ENCODE data around the gene MGLL.

MGLL gene

GRCh38 chr3:127738192-127738840 is 84.0 kb downstream of the MGLL start:
- no peak for DNase-seq

GRCh38 chr3:127736801-127737539 is 85.3 kb downstream of the MGLL start:
- no peak for DNase-seq

GRCh38 chr3:127735767-127736693 is 86.3 kb downstream of the MGLL start:
- no peak for DNase-seq

DNA sequence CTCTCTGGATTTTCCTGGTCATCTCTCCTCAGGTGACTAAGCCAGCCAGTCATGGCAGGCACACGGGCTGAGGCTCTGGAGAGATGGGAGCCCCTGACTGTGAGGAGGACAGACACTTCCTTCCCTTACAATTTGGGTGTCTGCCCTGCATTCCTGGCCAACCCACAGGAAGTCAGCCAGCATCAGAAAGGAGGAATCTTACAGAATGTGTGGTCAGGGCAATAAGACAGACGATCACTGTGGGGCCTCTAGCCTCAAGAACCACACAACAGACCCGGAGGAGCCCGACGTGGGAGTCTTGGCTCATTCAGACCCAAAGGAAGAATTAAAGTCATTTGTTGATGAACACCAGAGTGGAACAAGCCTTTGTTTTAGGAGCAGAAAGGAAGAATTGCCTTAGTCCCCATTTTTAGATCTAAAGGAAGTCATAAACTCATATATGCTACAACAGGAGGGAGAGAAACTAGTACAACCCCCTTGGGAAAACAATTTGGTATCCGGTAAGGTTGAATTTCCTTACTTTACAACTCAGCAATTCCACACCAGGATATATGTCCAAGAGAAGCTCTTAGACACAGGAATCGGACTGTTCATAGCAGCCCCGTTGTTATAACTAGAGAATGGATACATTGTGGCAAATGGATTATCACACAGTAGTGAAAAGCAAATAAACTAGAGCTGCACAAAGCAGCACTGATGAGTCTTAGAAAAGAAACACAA is 87.4 kb downstream of the MGLL start:
- DNase-seq = no peak

DNA sequence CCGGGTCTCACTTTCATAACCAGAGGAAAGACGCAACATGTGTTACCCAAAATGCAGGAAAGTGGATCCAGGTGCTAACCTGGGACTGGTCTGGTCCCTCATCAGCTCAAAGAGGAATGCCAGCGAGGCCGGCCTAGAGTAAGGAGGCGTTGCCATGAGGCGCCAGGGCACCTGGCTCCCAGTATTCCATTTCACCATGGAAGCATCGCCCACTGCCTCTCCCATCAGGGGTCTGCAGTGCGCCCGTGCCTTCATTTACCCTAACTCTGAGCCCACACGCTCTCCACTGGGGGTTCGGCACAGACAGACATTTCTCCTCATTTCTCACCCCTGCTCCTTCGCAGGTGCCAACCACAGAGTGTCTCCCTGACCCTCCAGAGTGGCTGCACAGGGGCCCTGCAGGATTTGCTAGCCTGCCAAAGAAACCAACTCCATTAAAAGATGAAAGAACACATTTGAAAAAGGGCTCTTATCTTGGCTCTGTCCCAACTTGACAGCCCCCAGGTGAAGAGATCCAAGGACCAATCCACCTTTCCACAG is 88.1 kb downstream of the MGLL start:
- DNase-seq = no peak

- DNase-seq = no peak
These were observed 88.5 kb downstream of the MGLL start for GRCh38 chr3:127733781-127734180.

DNA sequence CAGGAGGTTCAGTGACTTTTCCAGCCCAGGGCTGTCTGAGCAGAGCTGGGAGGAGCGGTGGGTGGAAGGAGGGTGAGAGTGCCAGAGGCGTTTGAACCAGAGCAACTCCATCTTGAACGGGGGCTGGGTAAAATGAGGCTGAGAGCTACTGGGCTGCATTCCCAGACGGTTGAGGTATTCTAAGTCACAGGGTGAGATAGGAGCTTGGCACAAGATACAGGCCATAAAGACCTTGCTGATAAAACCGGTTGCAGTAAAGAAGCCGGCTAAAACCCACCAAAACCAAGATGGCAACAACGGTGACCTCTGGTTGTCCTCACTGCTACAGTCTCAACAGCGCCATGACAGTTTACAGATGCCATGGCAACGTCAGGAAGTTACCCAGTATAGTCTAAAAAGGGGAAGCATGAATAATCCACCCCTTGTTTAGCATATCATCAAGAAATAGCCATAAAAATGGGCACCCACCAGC is 89.4 kb downstream of the MGLL start:
- DNase-seq = no peak

DNA sequence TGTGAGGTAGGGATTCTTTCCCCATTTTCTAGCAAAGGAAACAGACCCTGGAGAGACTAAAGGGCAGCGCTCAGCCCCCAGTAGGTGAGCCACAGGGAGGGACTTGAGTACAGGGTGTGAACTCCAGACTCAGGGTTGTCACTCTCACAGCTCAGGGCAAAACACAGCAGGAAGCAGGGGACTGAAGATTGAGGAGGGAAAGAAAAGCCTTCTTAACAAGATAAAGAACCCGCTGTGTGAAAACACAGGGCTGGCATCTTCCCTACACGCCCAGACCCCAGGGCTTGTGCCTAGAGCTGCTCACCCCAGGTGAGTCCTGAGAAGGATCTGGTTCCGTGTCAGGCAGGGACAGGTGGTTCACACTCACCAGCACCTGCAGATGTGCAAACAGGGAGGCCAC is 90.0 kb downstream of the MGLL start:
- no peak for DNase-seq

DNA sequence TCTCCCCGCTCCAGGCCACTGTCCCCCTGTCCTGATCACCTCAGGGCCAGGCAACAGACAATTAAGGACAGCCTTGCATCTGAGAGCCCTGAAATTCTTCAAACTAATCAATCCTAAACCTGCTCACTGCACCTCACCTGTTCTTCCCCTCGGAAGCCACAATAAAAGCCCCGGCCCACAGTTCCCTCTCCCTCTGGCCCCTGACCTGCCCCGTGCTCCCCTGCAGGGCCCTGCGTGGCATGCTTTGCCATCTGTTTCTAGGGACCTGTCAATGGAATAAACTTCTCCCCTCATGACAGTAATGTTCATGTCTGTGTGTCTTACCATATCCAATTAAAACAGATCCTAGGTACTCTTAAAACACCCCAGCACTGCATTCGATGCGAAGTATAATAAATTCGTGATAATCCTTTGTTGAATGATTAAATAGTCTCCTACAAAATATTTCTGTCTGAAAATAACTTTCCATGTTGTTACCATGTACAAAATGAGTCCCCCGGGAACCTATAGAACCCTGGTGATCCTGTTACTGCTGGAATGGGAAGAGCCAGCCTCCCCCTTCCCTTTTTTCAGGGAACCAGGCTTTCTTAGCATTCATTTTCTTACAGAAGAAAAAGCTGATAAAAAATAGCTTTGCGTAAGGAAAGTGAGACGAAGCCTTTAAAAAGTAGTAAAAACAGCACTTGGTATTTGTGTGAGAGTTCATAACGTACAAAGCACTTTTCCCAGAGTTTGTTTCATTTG is 90.6 kb downstream of the MGLL start:
- no peak for DNase-seq

- no peak for DNase-seq
These were observed 91.5 kb downstream of the MGLL start for GRCh38 chr3:127730666-127731295.

- no peak for DNase-seq
These were observed 92.1 kb downstream of the MGLL start for GRCh38 chr3:127730171-127730570.

- DNase-seq = no peak
These were observed 92.7 kb downstream of the MGLL start for GRCh38 chr3:127729556-127730056.

GRCh38 chr3:127728417-127729015 is 93.8 kb downstream of the MGLL start:
- DNase-seq = no peak

- DNase-seq = no peak
These were observed 95.4 kb downstream of the MGLL start for GRCh38 chr3:127726894-127727293.

- DNase-seq = no peak
These were observed 99.2 kb downstream of the MGLL start for GRCh38 chr3:127723011-127723567.

- no peak for DNase-seq
These were observed 100.1 kb downstream of the MGLL start for GRCh38 chr3:127722091-127722784.

DNA sequence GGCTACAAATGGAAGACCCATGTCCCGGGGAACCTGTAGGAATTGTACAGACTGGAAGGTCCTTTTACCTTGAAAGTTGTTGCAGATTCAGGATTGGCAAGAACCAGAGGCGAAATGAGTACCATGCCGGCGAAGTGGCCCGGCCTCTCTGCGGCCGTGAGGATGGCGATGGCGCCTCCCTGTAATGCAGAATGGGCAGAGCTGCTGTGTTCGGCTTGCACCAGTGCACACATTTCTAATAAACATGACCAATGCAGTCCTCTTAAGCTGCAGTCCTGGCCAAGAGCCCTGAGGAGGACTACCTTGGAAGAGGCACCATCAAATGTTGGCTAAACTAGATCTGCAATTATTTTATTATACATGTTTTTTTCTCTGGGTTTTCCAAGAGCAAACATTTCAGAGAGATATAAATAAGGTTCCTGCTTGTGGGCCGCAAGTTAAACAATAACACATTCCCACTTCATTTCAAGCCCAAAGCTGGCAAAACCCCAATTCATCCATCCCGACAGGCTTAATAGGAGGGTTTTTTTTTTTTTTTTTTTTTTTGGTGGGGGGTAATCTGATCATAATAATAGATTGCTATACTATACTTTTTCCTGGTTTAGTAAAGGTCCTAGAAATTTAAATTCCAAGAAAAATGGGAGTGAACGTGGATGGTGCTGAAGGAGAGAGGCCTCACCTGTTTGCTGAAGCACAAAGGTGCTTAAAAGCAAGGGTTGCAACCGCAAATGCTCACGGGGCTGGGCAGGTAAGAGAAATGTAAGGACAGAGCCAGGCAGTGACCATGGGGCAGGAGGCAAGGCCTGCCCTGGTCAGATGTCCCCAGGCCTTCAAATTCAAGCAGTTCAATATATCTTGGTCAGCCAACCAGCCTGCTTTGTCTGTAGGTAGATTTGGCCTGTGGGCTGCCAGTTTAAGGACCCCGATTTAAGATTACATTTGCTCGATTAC is 101.1 kb downstream of the MGLL start:
- no peak for DNase-seq

GRCh38 chr3:127720161-127720823 is 102.0 kb downstream of the MGLL start:
- no peak for DNase-seq
